CD14-positive monocyte (primary cell): ENCODE data around the gene FMNL3. TPM values are rescaled to one million over a fixed set of nuclear protein-coding genes. Genes with fewer than 3 reads are reported as not detected.

Source experiments
- DNase-seq, 3 donors: peaks; one replicate each; pipeline ENCODE4 v3.0.0-alpha.2; 2011 to 2022
- H2AFZ ChIP-seq: 2 replicates; pipeline ENCODE4 v1.6.0; 2012; ENCODE audit warnings: mild to moderate bottlenecking, low read depth, low read length, inconsistent platforms; ENCODE audit not compliant: insufficient read depth, poor library complexity, severe bottlenecking
- H3K27ac ChIP-seq, 2 donors: 1 replicate in 1 of 2; 2 replicates in 1 of 2; pipeline ENCODE4 v1.5.1; 2012 to 2013; ENCODE audit warnings: low read length in 2 of 2, control low read depth in 1 of 2, inconsistent platforms in 1 of 2, low read depth in 1 of 2, mild to moderate bottlenecking in 1 of 2
- H3K27me3 ChIP-seq, 2 donors: one replicate each; pipeline versions ENCODE4 v1.6.0 to v1.6.1; 2011 to 2013; ENCODE audit warnings: low read length in 2 of 2; ENCODE audit not compliant: control insufficient read depth in 2 of 2, insufficient read depth in 2 of 2
- H3K36me3 ChIP-seq, 2 donors: replicated peaks in 1 of 2; 1 replicate in 1 of 2; 2 replicates in 1 of 2; pipeline versions ENCODE4 v1.5.1 to v1.6.1; 2012 to 2013; ENCODE audit warnings: low read length in 2 of 2, control low read depth in 1 of 2, inconsistent platforms in 1 of 2, mild to moderate bottlenecking in 1 of 2; ENCODE audit not compliant: insufficient read depth in 2 of 2, control insufficient read depth in 1 of 2
- H3K4me1 ChIP-seq, 2 donors: 1 replicate in 1 of 2; 2 replicates in 1 of 2; pipeline versions ENCODE4 v1.5.1 to v1.6.1; 2012 to 2013; ENCODE audit warnings: low read length in 2 of 2, control low read depth in 1 of 2, inconsistent platforms in 1 of 2, mild to moderate bottlenecking in 1 of 2, moderate library complexity in 1 of 2; ENCODE audit not compliant: insufficient read depth in 2 of 2, control insufficient read depth in 1 of 2
- H3K4me2 ChIP-seq: replicated peaks from 2 replicates; pipeline ENCODE3; 2012; ENCODE audit warnings: low read length, moderate library complexity, mild to moderate bottlenecking; ENCODE audit not compliant: poor library complexity, severe bottlenecking; ENCODE audit errors: extremely low read depth
- H3K4me3 ChIP-seq, 3 experiments: fragments of 200-600 bp in 1 of 3; sonication (generic) in 1 of 3; replicated peaks in 1 of 3; 1 replicate in 2 of 3; 2 replicates in 1 of 3; pipeline ENCODE4 v1.5.1; 2011 to 2013; ENCODE audit warnings: low read length in 3 of 3, mild to moderate bottlenecking in 3 of 3, control low read depth in 2 of 3, low read depth in 2 of 3, inconsistent platforms in 1 of 3, moderate library complexity in 1 of 3
- H3K79me2 ChIP-seq: 2 replicates; pipeline ENCODE4 v1.6.0; 2012; ENCODE audit warnings: mild to moderate bottlenecking, control low read depth, inconsistent platforms, low read length, moderate library complexity; ENCODE audit not compliant: insufficient read depth
- H3K9ac ChIP-seq: 2 replicates; pipeline ENCODE4 v1.6.0; 2017; ENCODE audit warnings: low read length, mild to moderate bottlenecking; ENCODE audit not compliant: insufficient read depth, poor library complexity, severe bottlenecking
- H3K9me3 ChIP-seq, 2 donors: replicated peaks in 1 of 2; 1 replicate in 1 of 2; 2 replicates in 1 of 2; pipeline versions ENCODE4 v1.5.1 to v1.6.1; 2012 to 2013; ENCODE audit warnings: low read length in 2 of 2, control low read depth in 1 of 2; ENCODE audit not compliant: control insufficient read depth in 1 of 2, insufficient read depth in 1 of 2
- H4K20me1 ChIP-seq: 2 replicates; pipeline ENCODE4 v1.6.0; 2012; ENCODE audit warnings: mild to moderate bottlenecking, low read length, control low read depth, moderate library complexity; ENCODE audit not compliant: insufficient read depth
- H3K27ac Mint-ChIP-seq, 7 donors: one replicate each; pipeline ENCODE4 v1.8.0; 2020; ENCODE audit warnings: mild to moderate bottlenecking in 7 of 7, mixed read lengths in 7 of 7, moderate library complexity in 6 of 7, inconsistent platforms in 2 of 7
- H3K27me3 Mint-ChIP-seq, 3 donors: one replicate each; pipeline ENCODE4 v1.8.0; 2021 to 2022; ENCODE audit warnings: low read depth in 3 of 3, mild to moderate bottlenecking in 3 of 3, mixed read lengths in 3 of 3, moderate library complexity in 3 of 3, inconsistent platforms in 1 of 3
- H3K36me3 Mint-ChIP-seq, 2 donors: one replicate each; pipeline ENCODE4 v1.8.0; 2020; ENCODE audit warnings: mixed read lengths in 2 of 2, inconsistent platforms in 1 of 2, mild to moderate bottlenecking in 1 of 2
- H3K4me1 Mint-ChIP-seq: one replicate; pipeline ENCODE4 v1.8.0; 2020; ENCODE audit warnings: mild to moderate bottlenecking, mixed read lengths
- H3K4me3 Mint-ChIP-seq, 2 donors: one replicate each; pipeline ENCODE4 v1.8.0; 2020; ENCODE audit warnings: mild to moderate bottlenecking in 2 of 2, mixed read lengths in 2 of 2, moderate library complexity in 1 of 2
- H3K9me3 Mint-ChIP-seq, 7 donors: one replicate each; pipeline ENCODE4 v1.8.0; 2020 to 2022; ENCODE audit warnings: mixed read lengths in 7 of 7, mild to moderate bottlenecking in 6 of 7, moderate library complexity in 6 of 7, inconsistent platforms in 2 of 7
- CTCF ChIP-seq: fragments of 200-600 bp; IDR thresholded peaks from one replicate; pipeline ENCODE4 v1.8.0; 2022; ENCODE audit warnings: antibody characterized with exemption, mild to moderate bottlenecking
- WGBS: methylation state at CpG from one replicate; pipeline ENCODE4 v1.1.5; 2013; ENCODE audit warnings: missing lambda C conversion rate; ENCODE audit not compliant: insufficient coverage; 5-methylcytosine and 5-hydroxymethylcytosine counted together
- intact Hi-C, 2 donors: fragments of 100-400 bp; cut with micrococcal nuclease; formaldehyde crosslinking; loops; one replicate each; pipeline versions ENCODE4 v1.15.0 to v1.15.1; 2023
- polyA plus RNA-seq, 3 donors: library from polyadenylated mRNA; depleted of rRNA in 1 of 3; unstranded in 2 of 3; stranded (reverse) in 1 of 3; fragments of 300-500 nt in 2 of 3; fragments of >200 nt in 1 of 3; fragmentation: Illumina TruSeq in 2 of 3; gene quantifications; 1 replicate in 2 of 3; 2 replicates in 1 of 3; pipeline ENCODE4 v1.2.3, GENCODE V29; 2012 to 2021

Gene FMNL3
- polyA plus RNA-seq, 3 donors, result 1.5 to 5.4 (median 1.7) TPM

DNA sequence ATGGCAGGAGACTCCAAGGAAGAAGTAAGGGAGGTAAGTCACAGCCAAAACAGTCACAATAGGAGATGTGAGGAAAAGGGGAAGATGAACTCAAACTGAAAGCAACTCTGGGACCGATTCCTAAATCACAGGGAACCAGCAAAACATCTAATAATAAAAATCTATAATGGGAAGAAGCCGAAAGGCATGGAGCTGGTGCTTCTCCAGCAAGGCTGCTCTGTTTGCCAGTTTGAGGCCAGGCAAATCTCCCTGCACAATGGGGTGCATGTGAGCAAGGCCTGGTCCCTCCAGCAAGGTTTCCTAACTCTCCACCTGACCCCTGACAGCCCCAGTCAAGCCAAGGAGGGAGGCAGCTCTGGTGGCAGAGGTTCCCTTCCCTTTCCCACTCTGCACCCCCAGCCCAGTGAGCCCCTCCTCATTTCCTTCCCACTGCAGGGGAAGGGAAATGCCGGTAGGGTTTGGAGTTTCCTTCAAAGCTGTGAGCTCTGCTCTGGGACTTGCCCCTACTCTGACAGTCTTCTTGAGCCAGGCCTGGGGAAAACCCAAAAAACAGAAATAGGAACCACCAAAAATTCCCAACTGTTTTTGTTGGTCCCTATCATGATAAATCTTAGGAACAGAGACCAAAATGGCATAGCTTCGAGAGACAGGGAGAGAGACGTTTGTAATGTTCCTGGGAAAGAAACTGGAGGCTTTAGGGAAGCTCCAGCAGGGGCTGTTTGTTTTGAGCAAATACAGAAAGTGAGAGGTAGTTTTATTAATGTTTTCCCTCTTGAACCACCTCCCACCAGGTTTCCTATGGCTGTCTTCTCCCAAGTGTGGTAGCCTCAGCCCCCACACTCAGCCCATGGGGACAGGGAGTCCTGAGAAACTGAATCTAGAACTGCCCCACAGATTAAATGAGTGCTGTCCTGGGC is 34.6 kb downstream of the FMNL3 start:
- Histone ChIP-seq H3K4me1 (peaks cover 32 to 35% of the 10 kb centered on the region in 2 donors), H3K4me3 (peak overlapping the region in 1 of 3 experiments; percentile 47), H3K79me2 (no peaks in the 10 kb centered on the region), H3K36me3 (no peaks in the 10 kb centered on the region), H4K20me1 (no peaks in the 10 kb centered on the region), H3K9me3 (no peaks in the 10 kb centered on the region), H3K27ac (peak overlapping the region; percentile 0 to 66), H3K9ac (no peak overlapping the region), H3K27me3 (no peaks in the 10 kb centered on the region), H3K4me2 (peak overlapping the region; percentile 52), H2AFZ (peak overlapping the region; percentile 30)
- Mint-ChIP-seq H3K9me3 (no peaks in the 10 kb centered on the region), H3K4me3 (peak overlapping the region; percentile 44 to 72), H3K4me1 (peaks cover 45% of the 10 kb centered on the region), H3K27ac (peak overlapping the region; percentile 74 to 87 (median 82)), H3K27me3 (peaks cover 1 to 3% (median 2%) of the 10 kb centered on the region in 3 donors), H3K36me3 (no peaks in the 10 kb centered on the region)
- DNase-seq, result peak in 2 of 3 donors; percentile 51 to 91
- 40% methylated on average over 1 of the region's 5 CpGs for WGBS
- no peak for TF ChIP-seq CTCF
- intact Hi-C loops, result no loop called here

DNA sequence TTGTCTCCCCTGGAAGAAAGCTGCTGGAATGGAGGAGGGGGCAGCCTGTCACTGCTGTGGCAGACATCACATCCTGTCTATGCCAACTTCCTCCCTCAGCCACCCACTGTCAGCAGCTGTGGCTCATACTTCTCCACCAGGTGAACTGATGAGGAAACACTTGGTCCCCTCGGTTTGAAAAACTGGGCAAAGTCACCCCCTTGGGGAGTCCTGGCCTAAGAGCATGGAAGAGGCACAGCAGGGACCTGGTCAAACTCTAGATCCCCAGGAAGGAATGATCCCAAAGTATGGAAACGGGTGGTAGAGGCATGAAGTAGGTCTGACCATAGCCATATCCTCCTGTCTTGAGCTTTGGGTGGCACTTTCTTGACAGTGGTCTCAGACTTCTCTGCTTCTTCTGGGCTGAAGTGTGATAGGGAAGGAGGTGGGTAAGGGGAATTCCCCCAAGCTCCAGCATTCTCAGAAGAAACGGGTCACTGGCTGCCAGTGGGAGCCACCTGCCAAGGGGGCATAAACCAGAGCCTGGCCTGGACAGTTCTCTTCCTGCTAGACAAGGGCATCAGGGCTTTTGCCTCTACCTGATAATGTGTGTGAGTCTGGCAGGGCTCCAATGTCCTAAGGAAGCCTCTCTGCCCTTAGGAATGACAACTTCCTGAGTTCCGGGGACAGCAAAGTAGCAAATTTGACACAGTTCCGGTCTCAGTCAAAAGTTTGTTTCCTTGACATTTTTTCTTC is 36.0 kb downstream of the FMNL3 start:
- peak overlapping the region; percentile 10 to 62 for H3K4me3 Mint-ChIP-seq
- H3K36me3 ChIP-seq, result no peaks in the 10 kb centered on the region
- peak overlapping the region; percentile 57 to 87 (median 79) for H3K27ac Mint-ChIP-seq
- peaks cover 1 to 3% (median 2%) of the 10 kb centered on the region in 3 donors for H3K27me3 Mint-ChIP-seq
- peak; percentile 56 to 79 (median 78) for DNase-seq
- no peak for TF ChIP-seq CTCF
- no peaks in the 10 kb centered on the region for H3K36me3 Mint-ChIP-seq
- peak overlapping the region; percentile 37 for H3K9ac ChIP-seq
- H3K79me2 ChIP-seq, result no peaks in the 10 kb centered on the region
- peak overlapping the region in 1 of 3 experiments; percentile 52 for H3K4me3 ChIP-seq
- H2AFZ ChIP-seq, result peak overlapping the region; percentile 54
- 9% methylated on average over 4 of the region's 5 CpGs for WGBS
- no peaks in the 10 kb centered on the region for H3K27me3 ChIP-seq
- H3K4me1 ChIP-seq, result peaks cover 32 to 35% of the 10 kb centered on the region in 2 donors
- peak overlapping the region; percentile 58 for H3K4me2 ChIP-seq
- no peaks in the 10 kb centered on the region for H3K9me3 Mint-ChIP-seq
- intact Hi-C loops, result no loop called here
- H3K4me1 Mint-ChIP-seq, result peaks cover 45% of the 10 kb centered on the region
- H4K20me1 ChIP-seq, result no peaks in the 10 kb centered on the region
- H3K27ac ChIP-seq, result peak overlapping the region; percentile 6 to 66
- H3K9me3 ChIP-seq, result no peaks in the 10 kb centered on the region
